ENCODE data around the gene CNBP. TPM values are rescaled to one million over a fixed set of nuclear protein-coding genes. Genes with fewer than 3 reads are reported as not detected.
"Not testable (repeated sequence)": the region's sequence is repeated elsewhere in the genome, so short reads cannot be mapped to it uniquely, and the experiment has no call there.

CNBP gene
- total RNA-seq, 1 donor = 202 TPM

GRCh38 chr3:129166579-129167332 is 16.9 kb downstream of the CNBP start:
- TF ChIP-seq CTCF (IDR thresholded peaks at IDR 0.05; ENCODE audit: insufficient read depth, low read depth, low read length) = no peak
- DNase-seq (ENCODE audit: low read depth) = no peak
- H3K4me3 ChIP-seq (ENCODE audit: low read depth, low read length) = no peak overlapping the region

- DNase-seq (ENCODE audit: low read depth); H3K4me3 ChIP-seq (ENCODE audit: low read depth, low read length): not testable (repeated sequence)
These were observed 18.1 kb downstream of the CNBP start for GRCh38 chr3:129165594-129165993.

- no peak for DNase-seq (ENCODE audit: low read depth)
- TF ChIP-seq CTCF (IDR thresholded peaks at IDR 0.05; ENCODE audit: insufficient read depth, low read depth, low read length) = no peak
These were observed 19.2 kb downstream of the CNBP start for GRCh38 chr3:129164500-129164899.

GRCh38 chr3:129162729-129163579 is 20.7 kb downstream of the CNBP start:
- H3K4me3 ChIP-seq (ENCODE audit: low read depth, low read length) = no peak overlapping the region
- TF ChIP-seq CTCF (IDR thresholded peaks at IDR 0.05; ENCODE audit: insufficient read depth, low read depth, low read length) = peak; percentile 40
- peak; percentile 11 for DNase-seq (ENCODE audit: low read depth)

More at GRCh38 chr3:129164500-129164899, 19.2 kb downstream of the CNBP start:
- no peak overlapping the region for H3K4me3 ChIP-seq (ENCODE audit: low read depth, low read length)

- peak; percentile 13 for DNase-seq (ENCODE audit: low read depth)
- H3K4me3 ChIP-seq (ENCODE audit: low read depth, low read length) = peak overlapping the region; percentile 86
- no peak for TF ChIP-seq CTCF (IDR thresholded peaks at IDR 0.05; ENCODE audit: insufficient read depth, low read depth, low read length)
These were observed 21.8 kb downstream of the CNBP start for GRCh38 chr3:129161860-129162271.

- peak within 1 kb of the TSS; percentile 86 for H3K4me3 ChIP-seq (ENCODE audit: low read depth, low read length)
- DNase-seq (ENCODE audit: low read depth) = peak; percentile 97
- peak; percentile 85 for TF ChIP-seq CTCF (IDR thresholded peaks at IDR 0.05; ENCODE audit: insufficient read depth, low read depth, low read length)
These were observed 22.5 kb downstream of the CNBP start, which contains the start of gene ISY1 for GRCh38 chr3:129160891-129161859. Gene ISY1, minus strand, starts transcription at chr3:129161063. Its CDS starts 88 bp downstream, at chr3:129160975.

Data from fibroblast of villous mesenchyme (primary cell).